ENCODE measurements around the gene KAT2B. TPM values are rescaled to one million over a fixed set of nuclear protein-coding genes. Genes with fewer than 3 reads are reported as not detected.
A peak's percentile ranks its signal among the peaks of the same experiment; 100 is the strongest.

The KAT2B gene
- total and polyA plus RNA-seq, 4 donors = 9.3 to 42.6 (median 17.3) TPM

GRCh38 chr3:20103731-20104130, 63.5 kb downstream of the KAT2B start:
- DNase-seq (no peak), ATAC-seq (ENCODE audit: insufficient read depth, low FRiP score) (no peak)
- no peak overlapping the region for H3K27ac ChIP-seq (ENCODE audit: low read depth in 1 of 2, low read length in 1 of 2)
- peaks cover 0 to 7% (median 3%) of the 10 kb centered on the region in 4 donors for H3K36me3 ChIP-seq (ENCODE audit: control insufficient read depth in 4 of 4, insufficient read depth in 4 of 4, low read length in 4 of 4)
- H3K9me3 ChIP-seq (ENCODE audit: control insufficient read depth in 4 of 4, insufficient read depth in 3 of 4, low read length in 3 of 4) = no peaks in the 10 kb centered on the region
- no peaks in the 10 kb centered on the region for H3K27me3 ChIP-seq (ENCODE audit: control insufficient read depth in 3 of 3, insufficient read depth in 3 of 3, low read length in 2 of 3)
- TF ChIP-seq, protein P1, sequence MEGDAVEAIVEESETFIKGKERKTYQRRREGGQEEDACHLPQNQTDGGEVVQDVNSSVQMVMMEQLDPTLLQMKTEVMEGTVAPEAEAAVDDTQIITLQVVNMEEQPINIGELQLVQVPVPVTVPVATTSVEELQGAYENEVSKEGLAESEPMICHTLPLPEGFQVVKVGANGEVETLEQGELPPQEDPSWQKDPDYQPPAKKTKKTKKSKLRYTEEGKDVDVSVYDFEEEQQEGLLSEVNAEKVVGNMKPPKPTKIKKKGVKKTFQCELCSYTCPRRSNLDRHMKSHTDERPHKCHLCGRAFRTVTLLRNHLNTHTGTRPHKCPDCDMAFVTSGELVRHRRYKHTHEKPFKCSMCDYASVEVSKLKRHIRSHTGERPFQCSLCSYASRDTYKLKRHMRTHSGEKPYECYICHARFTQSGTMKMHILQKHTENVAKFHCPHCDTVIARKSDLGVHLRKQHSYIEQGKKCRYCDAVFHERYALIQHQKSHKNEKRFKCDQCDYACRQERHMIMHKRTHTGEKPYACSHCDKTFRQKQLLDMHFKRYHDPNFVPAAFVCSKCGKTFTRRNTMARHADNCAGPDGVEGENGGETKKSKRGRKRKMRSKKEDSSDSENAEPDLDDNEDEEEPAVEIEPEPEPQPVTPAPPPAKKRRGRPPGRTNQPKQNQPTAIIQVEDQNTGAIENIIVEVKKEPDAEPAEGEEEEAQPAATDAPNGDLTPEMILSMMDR (IDR thresholded peaks at IDR 0.05; ENCODE audit: control extremely low read depth, extremely low read depth) = no peak
- peaks cover 0 to 3% (median 0%) of the 10 kb centered on the region in 5 donors for H3K4me1 ChIP-seq (ENCODE audit: control insufficient read depth in 5 of 5, insufficient read depth in 5 of 5, low read length in 5 of 5)
- no peak overlapping the region for H3K9ac ChIP-seq (ENCODE audit: insufficient read depth in 1 of 2, low read length in 2 of 2)
- H3K4me3 ChIP-seq = no peak overlapping the region
- 94 to 96% methylated on average over 1 of the region's 1 CpG for WGBS, 2 donors

DNA sequence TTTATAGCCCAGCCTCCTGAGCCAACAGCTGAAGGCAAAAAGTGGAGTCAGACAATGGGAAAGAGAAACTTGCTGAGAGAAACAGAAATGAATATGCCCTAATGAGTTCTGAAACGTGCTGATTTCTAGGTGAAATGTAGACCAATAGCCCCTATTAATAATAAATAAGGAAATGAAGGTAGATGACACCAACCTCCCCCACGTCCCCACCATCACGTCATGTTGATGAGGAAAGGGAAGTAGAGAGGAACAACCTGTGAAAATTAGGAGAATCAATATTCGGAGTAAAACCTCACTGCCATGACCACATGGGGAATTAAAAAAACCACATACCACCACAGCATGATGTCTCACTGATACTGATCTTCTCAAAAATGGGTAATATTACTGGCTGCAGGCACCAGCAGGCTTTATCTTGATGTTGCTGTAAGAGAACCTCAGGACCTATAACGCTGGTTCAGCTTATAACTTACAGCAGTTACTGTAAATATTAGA, 64.0 kb downstream of the KAT2B start:
- no peak overlapping the region for H3K4me3 ChIP-seq
- no peak overlapping the region for H3K27ac ChIP-seq (ENCODE audit: low read depth in 1 of 2, low read length in 1 of 2)
- peaks cover 0 to 5% (median 2%) of the 10 kb centered on the region in 4 donors for H3K36me3 ChIP-seq (ENCODE audit: control insufficient read depth in 4 of 4, insufficient read depth in 4 of 4, low read length in 4 of 4)
- no peak overlapping the region for H3K9ac ChIP-seq (ENCODE audit: insufficient read depth in 1 of 2, low read length in 2 of 2)
- WGBS, 2 donors = 39 to 62% methylated on average over 5 of the region's 5 CpGs
- DNase-seq (no peak), ATAC-seq (ENCODE audit: insufficient read depth, low FRiP score) (peak; percentile 60)
- TF ChIP-seq, protein P1 (IDR thresholded peaks at IDR 0.05; ENCODE audit: control extremely low read depth, extremely low read depth) = no peak
- no peaks in the 10 kb centered on the region for H3K9me3 ChIP-seq (ENCODE audit: control insufficient read depth in 4 of 4, insufficient read depth in 3 of 4, low read length in 3 of 4)
- no peaks in the 10 kb centered on the region for H3K27me3 ChIP-seq (ENCODE audit: control insufficient read depth in 3 of 3, insufficient read depth in 3 of 3, low read length in 2 of 3)
- peaks cover 0 to 3% (median 0%) of the 10 kb centered on the region in 5 donors for H3K4me1 ChIP-seq (ENCODE audit: control insufficient read depth in 5 of 5, insufficient read depth in 5 of 5, low read length in 5 of 5)

DNA sequence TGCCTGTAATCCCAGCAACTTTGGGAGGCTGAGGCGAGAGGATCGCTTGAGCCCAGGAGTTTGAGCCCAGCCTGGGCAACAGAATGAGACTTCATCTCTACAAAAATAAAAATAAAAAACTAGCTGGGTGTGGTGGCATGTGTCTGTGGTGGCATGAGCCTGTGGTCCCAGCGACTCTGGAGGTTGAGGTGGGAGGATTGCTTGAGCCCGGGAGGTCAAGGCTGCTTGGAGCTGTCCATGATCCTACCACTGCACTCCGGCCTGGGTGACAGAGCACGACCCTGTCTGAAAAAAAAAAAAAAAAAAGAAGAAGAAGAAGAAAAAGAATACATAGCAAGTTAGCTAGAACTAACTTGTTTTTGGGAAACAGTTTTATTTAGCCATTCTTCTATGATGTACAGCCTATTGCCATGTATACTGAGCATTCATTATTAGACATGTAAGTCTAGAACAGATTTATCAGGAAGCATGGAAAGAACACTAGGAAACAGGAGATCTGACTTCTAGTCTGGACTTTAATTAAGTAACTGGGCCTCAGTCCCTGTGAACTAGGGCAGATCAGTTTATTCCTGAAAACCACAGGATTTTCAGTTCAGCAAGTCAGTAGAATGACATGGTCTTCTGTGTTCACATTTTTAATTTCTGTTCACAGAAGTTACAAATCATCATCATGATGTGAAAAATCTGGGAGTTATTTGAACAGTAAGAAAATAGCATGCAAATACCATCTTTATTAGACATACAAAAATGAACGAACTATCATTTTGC, 65.5 kb downstream of the KAT2B start:
- DNase-seq = no peak
- peaks cover 0 to 3% (median 0%) of the 10 kb centered on the region in 5 donors for H3K4me1 ChIP-seq (ENCODE audit: control insufficient read depth in 5 of 5, insufficient read depth in 5 of 5, low read length in 5 of 5)
- no peak for ATAC-seq (ENCODE audit: insufficient read depth, low FRiP score)
- H3K9ac ChIP-seq (ENCODE audit: insufficient read depth in 1 of 2, low read length in 2 of 2) = no peak overlapping the region
- H3K36me3 ChIP-seq (ENCODE audit: control insufficient read depth in 4 of 4, insufficient read depth in 4 of 4, low read length in 4 of 4) = peaks cover 0 to 3% (median 1%) of the 10 kb centered on the region in 4 donors
- 81% methylated on average over 7 of the region's 7 CpGs for WGBS, 2 donors
- H3K9me3 ChIP-seq (ENCODE audit: control insufficient read depth in 4 of 4, insufficient read depth in 3 of 4, low read length in 3 of 4) = no peaks in the 10 kb centered on the region
- TF ChIP-seq, protein P1 (IDR thresholded peaks at IDR 0.05; ENCODE audit: control extremely low read depth, extremely low read depth) = no peak
- H3K4me3 ChIP-seq = no peak overlapping the region
- no peaks in the 10 kb centered on the region for H3K27me3 ChIP-seq (ENCODE audit: control insufficient read depth in 3 of 3, insufficient read depth in 3 of 3, low read length in 2 of 3)
- no peak overlapping the region for H3K27ac ChIP-seq (ENCODE audit: low read depth in 1 of 2, low read length in 1 of 2)
